Activated naive CD8-positive, alpha-beta T cell (primary cell): ENCODE data around the gene SMOC2.

Source experiments
- H3K27ac Mint-ChIP-seq: one replicate; pipeline ENCODE4 v1.8.0; 2021; ENCODE audit warnings: mixed read lengths
- H3K27me3 Mint-ChIP-seq: one replicate; pipeline ENCODE4 v1.8.0; 2021; ENCODE audit warnings: mixed read lengths
- H3K36me3 Mint-ChIP-seq: one replicate; pipeline ENCODE4 v1.8.0; 2021; ENCODE audit warnings: mixed read lengths
- H3K4me1 Mint-ChIP-seq: one replicate; pipeline ENCODE4 v1.8.0; 2021; ENCODE audit warnings: low read depth, mixed read lengths
- H3K4me3 Mint-ChIP-seq: one replicate; pipeline ENCODE4 v1.8.0; 2021; ENCODE audit warnings: mild to moderate bottlenecking, mixed read lengths
- H3K9me3 Mint-ChIP-seq: one replicate; pipeline ENCODE4 v1.8.0; 2021; ENCODE audit warnings: low read depth, mixed read lengths

SMOC2 gene

DNA sequence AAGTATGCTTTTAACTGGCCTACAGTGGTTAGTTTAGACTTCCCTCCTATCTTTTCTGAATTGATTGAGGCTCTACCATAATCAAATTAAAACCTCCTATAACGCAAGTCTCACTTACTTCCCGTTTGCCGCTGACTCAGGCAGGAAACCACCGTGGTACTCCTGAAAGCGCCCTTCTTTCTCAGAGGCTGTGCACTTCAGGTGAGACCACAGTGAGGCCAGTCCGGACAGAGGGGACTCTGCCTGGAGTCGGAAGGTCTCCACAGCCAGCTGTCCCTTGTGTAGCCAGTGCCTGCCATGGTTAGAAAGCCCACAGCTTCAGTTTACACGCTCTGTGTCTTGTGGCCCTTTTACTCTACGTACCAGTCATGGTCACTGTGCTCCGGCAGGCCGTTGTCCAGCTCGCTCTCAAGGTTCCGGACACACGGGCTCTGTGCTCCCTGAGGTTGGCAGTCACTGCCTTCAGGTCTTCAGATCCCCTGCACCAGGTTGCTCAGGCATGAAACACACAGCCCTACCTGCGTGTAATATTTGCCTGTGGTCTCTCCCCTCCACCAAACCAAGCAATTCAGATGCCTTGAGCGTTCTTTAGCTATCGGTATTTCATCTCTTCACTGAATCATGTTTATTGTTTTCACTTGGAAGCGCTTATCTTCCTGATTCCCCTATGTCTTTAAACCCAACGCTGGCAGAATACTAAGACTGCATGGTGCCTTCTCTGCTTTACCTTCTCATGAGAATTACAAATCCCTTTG, 178.8 kb downstream of the SMOC2 start:
- Mint-ChIP-seq H3K4me1 (no peaks in the 10 kb centered on the region), H3K27ac (no peak overlapping the region), H3K9me3 (no peaks in the 10 kb centered on the region), H3K36me3 (no peaks in the 10 kb centered on the region), H3K4me3 (no peak overlapping the region), H3K27me3 (peaks cover 7% of the 10 kb centered on the region)

DNA sequence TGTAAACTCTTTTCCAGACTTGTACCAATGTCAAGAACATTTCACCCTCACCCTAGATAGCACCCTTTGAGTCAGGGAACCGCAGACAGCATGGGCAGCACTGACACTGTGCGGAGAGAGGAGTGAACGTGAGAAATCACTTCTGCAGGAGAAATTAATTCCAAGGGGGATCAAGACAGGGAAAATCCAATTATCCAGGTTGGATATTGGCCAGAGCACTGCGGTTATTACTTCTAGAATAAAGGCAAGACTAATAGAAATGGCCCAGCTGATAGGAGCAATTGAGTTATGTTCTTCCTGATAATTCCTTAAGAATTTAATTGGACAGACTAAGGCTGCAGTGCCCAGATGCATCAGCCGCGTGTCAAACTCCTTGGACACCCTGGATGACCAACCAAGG, 179.6 kb downstream of the SMOC2 start:
- Mint-ChIP-seq H3K4me1 (no peaks in the 10 kb centered on the region), H3K36me3 (no peaks in the 10 kb centered on the region), H3K27ac (no peak overlapping the region), H3K27me3 (peaks cover 7% of the 10 kb centered on the region), H3K9me3 (no peaks in the 10 kb centered on the region), H3K4me3 (no peak overlapping the region)

DNA sequence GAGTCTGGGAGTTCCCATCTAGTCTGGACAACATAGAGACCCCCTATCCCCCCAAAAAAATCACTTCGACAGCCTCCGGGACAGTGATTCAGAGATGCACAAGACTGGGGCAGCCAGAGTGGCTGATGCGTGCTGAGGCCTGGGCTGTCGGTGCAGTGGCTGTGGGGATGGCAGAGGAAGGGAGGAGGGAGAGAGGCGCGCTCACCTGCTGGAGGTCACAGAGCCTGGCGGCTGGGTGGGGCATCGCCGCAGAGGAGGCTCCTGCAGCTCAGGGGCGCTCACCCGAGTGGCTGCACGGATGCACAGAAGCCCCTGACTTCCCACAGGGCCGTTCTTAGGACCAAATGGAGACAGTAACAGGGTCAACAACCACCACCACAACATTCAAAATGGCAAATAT, 182.8 kb downstream of the SMOC2 start:
- H3K27ac Mint-ChIP-seq = no peak overlapping the region
- H3K4me3 Mint-ChIP-seq = no peak overlapping the region
- no peaks in the 10 kb centered on the region for H3K36me3 Mint-ChIP-seq
- H3K27me3 Mint-ChIP-seq = peaks cover 7% of the 10 kb centered on the region
- H3K9me3 Mint-ChIP-seq = no peaks in the 10 kb centered on the region
- no peaks in the 10 kb centered on the region for H3K4me1 Mint-ChIP-seq

DNA sequence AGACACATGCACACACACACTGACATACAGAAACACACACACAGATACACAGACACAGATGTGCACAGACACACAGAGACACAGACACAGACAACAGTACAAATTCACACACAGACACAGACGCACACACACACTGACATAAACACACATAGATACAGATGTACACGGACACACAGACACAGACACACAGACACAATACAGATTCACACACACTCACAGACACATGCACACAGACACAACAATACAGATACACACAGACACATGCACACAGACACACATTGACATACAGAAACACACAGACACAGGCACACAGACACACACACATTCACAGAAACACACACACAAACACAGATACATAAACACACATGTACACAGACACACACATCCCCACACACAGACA, 183.6 kb downstream of the SMOC2 start:
- Mint-ChIP-seq H3K9me3 (no peaks in the 10 kb centered on the region), H3K36me3 (no peaks in the 10 kb centered on the region), H3K4me3 (no peak overlapping the region), H3K27me3 (peaks cover 5% of the 10 kb centered on the region), H3K4me1 (no peaks in the 10 kb centered on the region), H3K27ac (no peak overlapping the region)

DNA sequence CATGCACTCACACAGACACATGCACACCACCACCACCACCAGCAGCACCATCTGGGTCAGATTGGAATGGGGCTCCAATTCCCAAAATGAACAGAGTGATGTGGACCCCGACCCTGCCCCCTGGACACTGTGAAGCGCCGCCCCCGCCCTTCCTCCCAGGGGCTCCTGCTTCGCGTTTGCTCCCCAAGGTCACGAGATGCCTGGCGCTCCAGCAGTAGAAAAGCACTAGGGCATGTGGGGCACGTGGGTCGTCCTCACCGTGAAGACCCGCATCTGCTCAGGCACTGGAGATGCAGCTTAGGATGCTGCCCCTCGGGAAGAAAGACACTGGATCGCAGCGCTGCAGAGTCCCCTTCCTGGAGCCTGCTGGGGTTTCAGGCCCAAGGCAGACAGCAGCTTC, 184.0 kb downstream of the SMOC2 start:
- no peak overlapping the region for H3K27ac Mint-ChIP-seq
- H3K4me3 Mint-ChIP-seq = no peak overlapping the region
- peaks cover 5% of the 10 kb centered on the region for H3K27me3 Mint-ChIP-seq
- no peaks in the 10 kb centered on the region for H3K36me3 Mint-ChIP-seq
- no peaks in the 10 kb centered on the region for H3K4me1 Mint-ChIP-seq
- no peaks in the 10 kb centered on the region for H3K9me3 Mint-ChIP-seq

DNA sequence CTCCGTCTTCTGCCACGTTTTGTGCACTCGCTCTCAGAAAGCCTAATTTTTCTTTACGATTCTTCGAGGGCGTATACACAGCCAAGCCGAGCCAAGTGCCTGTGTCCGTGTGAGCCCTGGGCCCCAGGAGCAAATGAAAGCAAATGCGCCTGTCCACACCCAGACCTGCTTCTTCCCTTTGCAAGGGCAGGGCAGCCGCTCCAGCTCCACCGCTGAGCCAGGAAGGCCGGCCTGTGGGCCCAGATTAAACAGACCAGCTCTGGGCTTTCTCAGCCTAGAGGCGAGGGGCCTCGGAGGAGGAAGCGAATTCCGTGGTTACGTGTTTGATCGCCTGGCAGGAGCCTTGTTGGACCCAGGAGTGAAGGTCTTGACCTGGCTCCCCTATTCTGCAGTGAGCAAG, 184.6 kb downstream of the SMOC2 start:
- Mint-ChIP-seq H3K27me3 (peaks cover 5% of the 10 kb centered on the region), H3K27ac (no peak overlapping the region), H3K4me3 (no peak overlapping the region), H3K4me1 (no peaks in the 10 kb centered on the region), H3K36me3 (no peaks in the 10 kb centered on the region), H3K9me3 (no peaks in the 10 kb centered on the region)

DNA sequence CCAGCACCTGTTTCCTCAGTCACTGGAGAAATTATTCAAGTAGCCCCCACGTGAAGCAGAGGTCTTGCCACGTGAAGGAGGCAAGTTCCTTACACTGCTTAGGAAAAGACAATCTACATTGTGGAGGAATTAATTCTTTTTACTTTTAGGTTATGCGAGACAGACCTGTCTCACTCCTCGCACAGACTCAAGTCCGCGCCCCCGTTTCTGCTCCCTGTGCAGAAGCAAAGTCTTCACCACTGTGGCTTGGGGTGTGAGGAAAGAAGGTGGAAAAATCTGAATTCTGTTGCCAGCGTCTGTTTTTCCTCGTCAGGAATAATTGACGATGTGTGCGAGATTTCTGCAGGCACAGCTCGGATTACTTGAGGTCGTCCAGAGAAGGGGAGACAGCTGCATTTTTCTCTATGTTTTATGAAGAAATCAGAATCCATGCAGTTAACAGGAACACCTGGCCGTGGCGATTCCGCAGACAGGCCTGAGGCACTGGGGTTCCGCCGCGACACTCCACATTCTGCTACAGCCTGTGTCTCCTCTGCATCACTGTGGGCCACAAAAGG, 185.1 kb downstream of the SMOC2 start:
- no peak overlapping the region for H3K27ac Mint-ChIP-seq
- no peak overlapping the region for H3K4me3 Mint-ChIP-seq
- H3K36me3 Mint-ChIP-seq = no peaks in the 10 kb centered on the region
- no peaks in the 10 kb centered on the region for H3K4me1 Mint-ChIP-seq
- H3K9me3 Mint-ChIP-seq = no peaks in the 10 kb centered on the region
- H3K27me3 Mint-ChIP-seq = peaks cover 5% of the 10 kb centered on the region

DNA sequence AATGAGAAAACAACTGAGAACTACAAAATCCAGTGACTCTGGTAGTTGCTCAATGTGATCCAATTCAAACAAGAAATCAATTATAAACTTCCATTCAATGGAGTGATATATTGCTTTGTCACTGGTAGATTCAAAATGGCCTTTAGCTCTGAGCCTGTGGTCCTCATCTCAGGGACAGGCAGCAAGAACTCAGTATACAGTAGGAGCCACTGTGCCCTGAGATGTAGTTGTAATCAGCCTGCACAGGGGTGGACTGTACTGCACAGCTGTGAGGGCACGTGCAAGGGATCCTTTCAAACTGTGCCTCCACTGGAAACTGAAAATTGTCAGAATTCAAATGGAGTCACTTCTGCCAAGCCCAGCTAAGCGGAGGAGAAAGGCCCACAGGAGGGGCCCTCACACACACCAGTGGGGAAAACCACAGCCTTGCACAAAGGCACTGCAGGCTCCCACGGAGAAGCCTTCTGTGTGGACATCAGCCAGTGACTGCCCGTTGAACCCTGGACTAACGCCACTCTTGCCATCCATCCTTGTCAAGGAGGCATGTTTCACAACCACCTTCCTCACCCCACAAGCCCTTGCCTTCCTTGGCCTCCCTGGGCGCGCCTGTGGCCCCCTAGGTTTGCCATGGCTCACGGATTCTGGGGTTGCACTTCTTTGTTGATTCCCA, 186.7 kb downstream of the SMOC2 start:
- H3K27me3 Mint-ChIP-seq = no peaks in the 10 kb centered on the region
- no peaks in the 10 kb centered on the region for H3K36me3 Mint-ChIP-seq
- no peak overlapping the region for H3K4me3 Mint-ChIP-seq
- no peaks in the 10 kb centered on the region for H3K4me1 Mint-ChIP-seq
- no peaks in the 10 kb centered on the region for H3K9me3 Mint-ChIP-seq
- H3K27ac Mint-ChIP-seq = no peak overlapping the region

DNA sequence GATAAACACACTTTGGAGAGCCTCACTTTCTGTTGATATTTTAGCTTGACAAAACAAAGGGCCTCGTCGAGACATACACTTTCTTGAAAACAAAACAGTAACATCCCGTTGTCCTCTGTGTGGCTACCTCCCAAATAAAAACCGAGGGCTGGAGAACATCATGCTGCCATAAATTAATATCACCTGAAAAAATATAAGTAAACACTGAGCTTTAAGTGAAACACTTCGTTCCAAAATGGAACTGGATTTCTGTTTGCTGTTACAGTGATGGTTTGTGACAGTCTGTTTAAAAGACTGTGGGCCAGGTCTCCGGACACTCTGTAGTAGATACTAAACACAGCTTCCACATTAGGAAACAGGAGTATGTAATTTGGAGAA, 187.2 kb downstream of the SMOC2 start:
- no peaks in the 10 kb centered on the region for H3K9me3 Mint-ChIP-seq
- H3K4me1 Mint-ChIP-seq = no peaks in the 10 kb centered on the region
- no peak overlapping the region for H3K27ac Mint-ChIP-seq

DNA sequence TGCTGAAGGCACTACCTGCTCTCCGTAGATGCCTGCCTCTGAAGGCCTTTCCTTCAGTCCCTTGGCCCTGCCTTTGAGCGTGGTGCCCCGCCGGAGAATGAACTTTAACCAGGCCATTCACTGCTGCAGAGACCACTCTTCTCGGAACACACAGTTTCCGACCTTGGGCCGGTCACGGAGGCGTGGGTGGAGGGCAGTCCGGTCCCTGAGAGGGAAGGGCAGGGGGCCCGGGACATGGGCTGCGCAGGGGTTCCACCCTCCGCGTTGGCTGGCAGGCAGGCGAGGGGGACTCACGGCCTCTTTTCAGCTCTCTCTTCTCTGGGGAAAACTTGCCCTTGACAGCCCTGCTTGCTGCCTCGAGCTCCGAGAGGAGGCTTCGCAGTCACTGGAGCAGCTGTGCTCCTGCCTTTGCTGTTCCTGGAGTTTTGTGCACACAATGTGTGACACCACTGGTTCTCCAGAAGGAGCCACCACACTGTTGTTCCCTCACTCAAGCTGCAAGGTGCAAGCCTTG, 187.8 kb downstream of the SMOC2 start:
- Mint-ChIP-seq H3K4me3 (no peak overlapping the region), H3K9me3 (no peaks in the 10 kb centered on the region), H3K36me3 (no peaks in the 10 kb centered on the region), H3K27ac (no peak overlapping the region), H3K27me3 (no peaks in the 10 kb centered on the region), H3K4me1 (no peaks in the 10 kb centered on the region)

More for the DNA sequence above, 187.2 kb downstream of the SMOC2 start:
- no peaks in the 10 kb centered on the region for H3K27me3 Mint-ChIP-seq
- H3K4me3 Mint-ChIP-seq = no peak overlapping the region
- H3K36me3 Mint-ChIP-seq = no peaks in the 10 kb centered on the region

DNA sequence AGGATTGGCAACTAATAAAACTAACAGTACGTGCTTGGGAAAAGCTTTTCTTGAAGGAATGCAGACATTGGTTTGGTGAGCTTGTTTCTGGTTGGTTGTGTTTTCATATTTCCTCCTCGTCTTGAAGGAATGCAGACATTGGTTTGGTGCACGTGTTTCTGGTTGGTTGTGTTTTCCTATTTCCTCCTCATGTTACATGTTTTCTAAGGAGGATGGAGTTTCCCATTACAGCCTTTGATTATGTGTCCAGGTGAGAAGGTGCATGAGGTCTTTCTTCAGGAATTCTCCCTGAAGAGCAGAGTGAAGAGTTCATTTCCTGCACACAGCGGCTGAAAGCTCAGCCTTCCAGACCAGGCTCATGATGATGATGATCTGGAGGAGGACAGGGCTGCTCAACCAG, 190.6 kb downstream of the SMOC2 start:
- H3K27me3 Mint-ChIP-seq = no peaks in the 10 kb centered on the region
- no peaks in the 10 kb centered on the region for H3K36me3 Mint-ChIP-seq
- H3K4me3 Mint-ChIP-seq = no peak overlapping the region
- H3K27ac Mint-ChIP-seq = no peak overlapping the region
- H3K4me1 Mint-ChIP-seq = no peaks in the 10 kb centered on the region
- H3K9me3 Mint-ChIP-seq = no peaks in the 10 kb centered on the region

DNA sequence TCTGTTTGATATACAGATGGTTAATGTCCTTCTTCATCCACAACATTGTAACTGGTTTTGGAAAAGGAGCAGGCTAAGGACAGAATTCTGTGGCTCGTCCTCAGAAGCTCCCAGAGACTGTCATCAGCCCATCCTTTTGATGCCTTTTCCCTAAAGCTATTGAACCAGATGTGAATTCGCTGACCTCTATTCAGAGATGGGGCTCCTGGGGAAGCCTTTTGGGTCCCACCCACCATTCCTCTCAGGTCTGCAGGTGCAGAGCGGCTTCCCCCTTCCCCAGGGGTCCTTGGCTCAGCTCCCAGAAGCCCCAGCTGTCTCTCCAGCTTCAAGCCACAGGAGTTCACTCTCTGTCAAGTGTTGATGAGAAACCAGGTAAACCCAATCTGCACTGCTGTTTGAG, 191.7 kb downstream of the SMOC2 start:
- Mint-ChIP-seq H3K27ac (no peak overlapping the region), H3K9me3 (no peaks in the 10 kb centered on the region), H3K27me3 (no peaks in the 10 kb centered on the region), H3K36me3 (no peaks in the 10 kb centered on the region), H3K4me3 (no peak overlapping the region), H3K4me1 (no peaks in the 10 kb centered on the region)

DNA sequence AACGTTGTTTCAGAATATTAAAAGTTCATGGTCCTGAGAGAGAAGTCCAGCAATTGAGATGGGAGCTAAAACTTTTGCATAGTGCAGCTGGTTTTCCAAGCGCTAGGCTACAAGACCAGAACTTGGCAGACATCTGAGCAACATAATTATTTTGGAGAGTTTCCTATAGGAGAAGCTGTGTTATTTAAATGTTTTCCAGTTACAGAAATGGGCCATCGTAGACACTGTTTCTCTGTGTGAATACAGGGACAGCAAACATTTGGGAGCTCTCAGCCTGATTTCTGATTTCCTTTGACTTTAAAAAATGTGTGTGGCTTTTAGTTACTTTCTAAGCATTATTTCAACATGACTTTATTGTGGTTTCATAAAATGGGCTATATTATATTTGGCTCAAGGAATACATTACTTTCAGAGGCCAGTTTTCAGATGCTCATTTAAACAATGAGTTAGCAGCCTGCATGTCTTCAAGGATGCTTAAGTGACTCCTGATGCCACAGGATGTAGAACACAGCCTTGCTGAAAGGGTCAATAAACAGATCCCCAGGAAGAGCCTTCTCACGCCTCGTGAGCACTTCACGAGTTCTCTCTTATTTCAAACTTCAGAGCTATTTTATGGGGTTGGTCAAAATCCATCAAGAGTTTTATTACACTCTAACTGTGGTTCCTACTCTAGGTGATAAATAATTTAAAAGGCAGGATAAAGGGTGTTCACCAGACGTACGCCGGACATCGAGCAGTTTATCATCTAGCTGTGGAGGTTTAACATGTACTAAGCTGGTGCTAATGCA, 193.8 kb downstream of the SMOC2 start:
- no peak overlapping the region for H3K4me3 Mint-ChIP-seq

DNA sequence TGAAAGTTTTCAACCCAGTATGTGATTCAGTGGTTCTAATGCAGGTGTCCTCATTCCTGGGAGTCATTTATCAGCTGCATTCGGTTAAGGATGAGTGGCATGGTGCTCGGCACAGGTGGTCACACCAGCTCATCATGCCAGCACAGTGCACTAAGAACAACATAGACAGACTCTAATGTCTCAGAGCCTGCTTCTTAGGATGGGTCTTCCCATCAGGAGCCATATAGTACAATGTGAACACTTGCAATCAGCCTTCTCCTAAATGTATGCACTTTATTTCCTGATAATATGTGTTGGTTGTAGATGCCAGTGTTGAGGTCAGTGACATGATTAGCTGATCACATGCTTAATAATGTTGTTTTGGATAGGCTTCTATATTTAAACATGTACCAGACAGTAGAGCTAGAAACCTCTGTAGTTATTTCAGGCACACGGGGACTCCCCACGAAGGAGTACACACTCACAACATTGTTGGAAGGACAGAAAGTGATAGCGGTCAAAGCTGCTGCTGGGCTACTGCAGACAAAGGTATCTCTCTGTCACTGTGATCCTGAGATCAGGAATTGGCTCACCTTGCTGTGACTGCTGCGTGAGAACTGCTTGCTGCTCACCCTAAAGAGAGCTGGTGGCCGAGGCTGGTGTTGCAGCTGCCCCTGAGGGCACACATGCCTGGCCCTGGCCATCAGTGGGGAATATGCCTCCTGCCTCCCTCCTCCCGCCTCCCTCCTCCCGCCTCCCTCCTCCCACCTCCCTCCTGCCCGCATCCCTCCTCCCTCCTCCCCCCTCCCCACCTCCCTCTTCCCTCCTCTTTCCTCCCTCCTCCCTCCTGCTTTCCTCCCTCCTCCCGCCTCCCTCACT, 195.4 kb downstream of the SMOC2 start:
- Mint-ChIP-seq H3K27me3 (no peaks in the 10 kb centered on the region), H3K9me3 (no peaks in the 10 kb centered on the region), H3K4me3 (no peak overlapping the region), H3K27ac (no peak overlapping the region), H3K4me1 (no peaks in the 10 kb centered on the region), H3K36me3 (no peaks in the 10 kb centered on the region)

More for the DNA sequence above, 193.8 kb downstream of the SMOC2 start:
- Mint-ChIP-seq H3K27me3 (no peaks in the 10 kb centered on the region), H3K9me3 (no peaks in the 10 kb centered on the region), H3K27ac (no peak overlapping the region), H3K36me3 (no peaks in the 10 kb centered on the region), H3K4me1 (no peaks in the 10 kb centered on the region)
